Parathyroid adenoma (tissue), 2 donors: Measurements from ENCODE around the gene TNRC6B.
"Not testable (repeated sequence)": the region's sequence is repeated elsewhere in the genome, so short reads cannot be mapped to it uniquely, and the experiment has no call there.

Experiments used
- H2AFZ ChIP-seq: fragments of 300-600 bp; sonication (generic); one replicate; pipeline ENCODE4 v1.7.0; 2017; ENCODE audit warnings: antibody characterized with exemption, mild to moderate bottlenecking
- H3K27ac ChIP-seq: fragments of 300-600 bp; sonication (generic); one replicate; pipeline ENCODE4 v1.7.0; 2017
- H3K27me3 ChIP-seq: fragments of 300-600 bp; sonication (generic); one replicate; pipeline ENCODE4 v1.7.0; 2017; ENCODE audit warnings: low read length; ENCODE audit not compliant: control insufficient read depth, insufficient read depth
- H3K36me3 ChIP-seq: fragments of 300-600 bp; sonication (generic); one replicate; pipeline ENCODE4 v1.7.0; 2017; ENCODE audit warnings: low read length; ENCODE audit not compliant: control insufficient read depth, insufficient read depth
- H3K4me1 ChIP-seq: fragments of 300-600 bp; sonication (generic); one replicate; pipeline ENCODE4 v1.7.0; 2017; ENCODE audit warnings: control low read depth
- H3K4me2 ChIP-seq: fragments of 300-600 bp; sonication (generic); one replicate; pipeline ENCODE4 v1.7.0; 2017; ENCODE audit warnings: low read length
- H3K4me3 ChIP-seq: fragments of 300-600 bp; sonication (generic); one replicate; pipeline ENCODE4 v1.7.0; 2017; ENCODE audit warnings: low read depth, low read length
- H3K79me2 ChIP-seq: fragments of 300-600 bp; sonication (generic); one replicate; pipeline ENCODE4 v1.7.0; 2017; ENCODE audit warnings: control low read depth
- H3K9ac ChIP-seq: fragments of 300-600 bp; sonication (generic); one replicate; pipeline ENCODE4 v1.7.0; 2017; ENCODE audit warnings: mild to moderate bottlenecking
- H3K9me3 ChIP-seq: fragments of 300-600 bp; sonication (generic); one replicate; pipeline ENCODE4 v1.7.0; 2017; ENCODE audit warnings: low read length; ENCODE audit not compliant: control insufficient read depth
- TF ChIP-seq, protein P1 (sequence below): fragments of 300-600 bp; sonication (generic); IDR thresholded peaks from one replicate; pipeline ENCODE4 v1.7.0; 2017; ENCODE audit warnings: antibody characterized with exemption, mild to moderate bottlenecking
- donor health status: primary hyperparathyroidism.

The TNRC6B gene

DNA sequence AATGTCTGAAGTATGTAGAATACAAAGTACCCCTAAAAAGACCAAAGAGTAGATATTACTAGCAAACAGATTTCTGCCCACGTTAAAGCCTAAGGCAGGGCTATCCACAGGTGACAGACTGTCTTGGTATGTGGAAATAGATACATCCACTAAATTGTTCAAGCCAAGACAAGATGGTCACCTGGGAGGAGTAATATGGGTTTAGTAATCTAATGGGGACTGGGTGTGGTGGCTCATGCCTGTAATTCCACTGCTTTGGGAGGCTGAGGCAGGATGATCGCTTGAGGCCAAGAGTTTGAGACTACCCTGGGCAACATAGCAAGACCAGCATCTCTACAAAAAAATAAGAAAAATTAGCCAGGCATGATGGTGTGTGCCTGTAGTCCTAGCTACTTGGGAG lies 200.2 kb downstream of the TNRC6B start:
- no peak overlapping the region for H3K9ac ChIP-seq
- TF ChIP-seq, protein P1, sequence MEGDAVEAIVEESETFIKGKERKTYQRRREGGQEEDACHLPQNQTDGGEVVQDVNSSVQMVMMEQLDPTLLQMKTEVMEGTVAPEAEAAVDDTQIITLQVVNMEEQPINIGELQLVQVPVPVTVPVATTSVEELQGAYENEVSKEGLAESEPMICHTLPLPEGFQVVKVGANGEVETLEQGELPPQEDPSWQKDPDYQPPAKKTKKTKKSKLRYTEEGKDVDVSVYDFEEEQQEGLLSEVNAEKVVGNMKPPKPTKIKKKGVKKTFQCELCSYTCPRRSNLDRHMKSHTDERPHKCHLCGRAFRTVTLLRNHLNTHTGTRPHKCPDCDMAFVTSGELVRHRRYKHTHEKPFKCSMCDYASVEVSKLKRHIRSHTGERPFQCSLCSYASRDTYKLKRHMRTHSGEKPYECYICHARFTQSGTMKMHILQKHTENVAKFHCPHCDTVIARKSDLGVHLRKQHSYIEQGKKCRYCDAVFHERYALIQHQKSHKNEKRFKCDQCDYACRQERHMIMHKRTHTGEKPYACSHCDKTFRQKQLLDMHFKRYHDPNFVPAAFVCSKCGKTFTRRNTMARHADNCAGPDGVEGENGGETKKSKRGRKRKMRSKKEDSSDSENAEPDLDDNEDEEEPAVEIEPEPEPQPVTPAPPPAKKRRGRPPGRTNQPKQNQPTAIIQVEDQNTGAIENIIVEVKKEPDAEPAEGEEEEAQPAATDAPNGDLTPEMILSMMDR, result no peak

DNA sequence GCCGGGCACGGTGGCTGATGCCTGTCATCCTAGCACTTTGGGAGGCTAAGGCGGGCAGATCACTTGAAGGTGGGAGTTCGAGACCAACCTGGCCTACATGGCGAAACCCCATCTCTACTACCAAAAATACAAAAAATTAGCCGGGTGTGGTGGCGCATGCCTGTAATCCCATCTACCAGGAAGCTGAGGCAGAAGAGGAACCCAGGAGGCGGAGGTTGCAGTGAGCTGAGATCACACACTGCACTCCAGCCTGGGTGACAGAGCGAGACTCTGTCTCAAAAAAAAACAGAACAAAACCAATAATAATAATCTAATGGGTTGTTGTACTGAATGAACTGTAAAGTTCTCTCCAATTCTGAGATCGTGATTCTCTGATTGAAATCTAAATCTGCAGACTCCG lies 200.7 kb downstream of the TNRC6B start:
- not testable (repeated sequence) for H3K9ac ChIP-seq, H3K27me3 ChIP-seq, H3K79me2 ChIP-seq, H3K4me1 ChIP-seq, H3K27ac ChIP-seq, H2AFZ ChIP-seq, H3K4me3 ChIP-seq, H3K4me2 ChIP-seq, H3K36me3 ChIP-seq, H3K9me3 ChIP-seq

More for the DNA sequence above, 200.2 kb downstream of the TNRC6B start:
- Histone ChIP-seq H3K36me3 (no peaks in the 10 kb centered on the region), H3K79me2 (peaks cover 10% of the 10 kb centered on the region), H2AFZ (no peak overlapping the region), H3K4me2 (no peak overlapping the region), H3K27me3 (no peaks in the 10 kb centered on the region), H3K4me3 (no peak overlapping the region), H3K27ac (no peak overlapping the region), H3K9me3 (no peaks in the 10 kb centered on the region), H3K4me1 (no peaks in the 10 kb centered on the region)

DNA sequence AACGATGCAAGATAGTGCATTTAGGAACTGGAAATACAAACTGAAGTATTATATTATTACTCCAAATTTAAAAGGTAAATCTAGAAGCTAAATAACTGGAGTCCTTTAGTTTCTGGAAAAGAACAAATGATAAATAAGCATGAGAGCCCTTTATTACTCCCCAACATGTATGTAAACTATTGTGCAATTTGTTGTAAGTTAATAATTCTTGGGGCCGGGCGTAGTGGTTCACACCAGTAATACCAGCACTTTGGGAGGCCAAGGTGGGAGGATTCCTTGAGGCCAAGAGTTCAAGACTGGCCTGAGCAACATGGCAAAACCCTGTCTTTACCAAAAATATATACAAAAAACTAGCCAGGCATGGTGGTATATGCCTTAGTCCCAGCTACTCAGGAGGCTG lies 203.7 kb downstream of the TNRC6B start:
- no peaks in the 10 kb centered on the region for H3K27me3 ChIP-seq
- H3K27ac ChIP-seq, result no peak overlapping the region
- no peak overlapping the region for H3K4me3 ChIP-seq
- H3K79me2 ChIP-seq, result peaks cover 17% of the 10 kb centered on the region
- no peak overlapping the region for H3K4me2 ChIP-seq
- H3K9ac ChIP-seq, result no peak overlapping the region
- no peaks in the 10 kb centered on the region for H3K4me1 ChIP-seq
- TF ChIP-seq, protein P1, result no peak
- no peaks in the 10 kb centered on the region for H3K9me3 ChIP-seq
- no peaks in the 10 kb centered on the region for H3K36me3 ChIP-seq
- no peak overlapping the region for H2AFZ ChIP-seq

DNA sequence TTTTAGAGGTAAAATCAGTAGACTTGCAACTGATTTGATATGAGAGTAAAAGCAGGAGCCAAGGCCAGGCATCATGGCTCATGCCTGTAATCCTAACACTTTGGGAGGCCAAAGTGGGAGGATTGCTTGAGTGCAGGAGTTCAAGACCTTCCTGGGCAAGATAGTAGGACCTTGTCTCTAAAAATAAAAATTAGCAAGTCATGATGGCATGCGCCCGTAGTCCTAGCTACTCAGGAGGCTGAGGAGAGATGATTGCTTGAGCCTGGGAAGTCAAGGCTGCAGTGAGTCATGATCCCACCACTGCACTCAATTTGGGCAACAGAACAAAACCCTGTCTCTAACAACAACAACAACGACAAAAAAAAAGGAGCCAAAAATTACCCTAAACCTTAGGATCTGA lies 206.2 kb downstream of the TNRC6B start:
- Histone ChIP-seq H3K4me1 (no peaks in the 10 kb centered on the region), H3K36me3 (no peaks in the 10 kb centered on the region), H3K27me3 (no peaks in the 10 kb centered on the region), H3K27ac (no peak overlapping the region), H2AFZ (no peak overlapping the region), H3K9ac (no peak overlapping the region), H3K9me3 (no peaks in the 10 kb centered on the region), H3K4me3 (no peak overlapping the region), H3K79me2 (peaks cover 9% of the 10 kb centered on the region), H3K4me2 (no peak overlapping the region)
- TF ChIP-seq, protein P1, result no peak

DNA sequence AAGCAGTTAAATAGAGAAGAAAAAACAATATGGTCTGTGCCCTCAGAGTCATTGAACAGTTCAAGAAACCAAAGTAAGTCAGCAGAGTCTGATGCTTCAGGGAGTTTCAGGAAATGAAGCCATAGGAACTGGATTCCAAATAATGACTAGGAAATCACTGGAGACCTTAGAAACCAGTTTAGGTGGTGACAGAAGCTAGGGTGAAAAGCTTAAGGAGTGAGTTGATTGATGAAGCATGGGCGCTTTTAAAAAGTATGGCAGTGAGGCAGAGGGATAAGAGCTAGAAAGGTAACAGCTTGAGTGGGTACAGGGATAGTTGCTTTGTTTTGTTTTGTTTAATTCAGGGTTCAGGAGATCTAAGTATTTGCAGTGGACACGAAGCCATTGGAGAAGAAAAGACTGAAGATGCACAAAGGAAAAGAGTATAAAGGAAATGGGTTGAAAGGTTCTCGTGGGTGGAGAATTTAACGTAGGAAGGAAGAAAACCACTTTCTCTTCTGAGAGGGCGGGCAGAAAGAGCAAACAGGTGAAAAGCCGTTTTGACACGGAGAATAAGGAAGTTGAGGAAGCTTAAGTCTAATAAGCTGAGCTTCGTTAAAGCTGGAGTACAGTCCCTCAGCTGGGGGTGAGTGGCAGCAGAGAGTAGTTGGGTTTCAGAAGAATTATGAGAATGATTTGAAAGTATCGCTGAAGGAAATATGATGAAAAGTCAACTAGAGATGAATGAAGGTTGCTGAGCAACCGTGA lies 207.5 kb downstream of the TNRC6B start:
- TF ChIP-seq, protein P1, result no peak
- H3K4me1 ChIP-seq, result no peaks in the 10 kb centered on the region
- H3K27me3 ChIP-seq, result no peaks in the 10 kb centered on the region
- H3K4me3 ChIP-seq, result no peak overlapping the region
- H3K9me3 ChIP-seq, result no peaks in the 10 kb centered on the region
- no peak overlapping the region for H2AFZ ChIP-seq
- H3K4me2 ChIP-seq, result no peak overlapping the region
- H3K9ac ChIP-seq, result no peak overlapping the region
- no peaks in the 10 kb centered on the region for H3K36me3 ChIP-seq
- no peak overlapping the region for H3K27ac ChIP-seq
- H3K79me2 ChIP-seq, result peaks cover 9% of the 10 kb centered on the region
